ENCODE data around the gene C3orf22. TPM values are rescaled to one million over a fixed set of nuclear protein-coding genes. Genes with fewer than 3 reads are reported as not detected.
A peak's percentile ranks its signal among the peaks of the same experiment; 100 is the strongest.

C3orf22 gene
- total RNA-seq, 3 donors from 2014 or later (not counting 1 experiment from before 2014, with no cell fraction given), result not detected

- peaks cover 12% of the 10 kb centered on the region for H3K4me1 ChIP-seq (ENCODE audit: control insufficient read depth, insufficient read depth, low read length)
- H3K36me3 ChIP-seq (ENCODE audit: control insufficient read depth, insufficient read depth, low read length), result no peaks in the 10 kb centered on the region
- no peak within 1 kb of the TSS for H3K4me3 ChIP-seq (ENCODE audit: low read length)
- ATAC-seq (peak; percentile 54 to 62 (median 58)), DNase-seq (no peak)
- no peaks in the 10 kb centered on the region for H3K36me3 Mint-ChIP-seq
- peaks cover 0 to 13% of the 10 kb centered on the region in 2 donors for H3K27me3 Mint-ChIP-seq (ENCODE audit: low read depth in 2 of 2)
- no peak within 1 kb of the TSS for H3K4me3 Mint-ChIP-seq
- WGBS (ENCODE audit: insufficient coverage), result 6% methylated on average over 56 of the region's 56 CpGs
- intact Hi-C loops (cut with micrococcal nuclease), result loop anchor here (5.0 to 10.0 kb wide), 4 partner anchors 88 to 1023 kb away; partner anchors contain the start of gene PLXNA1
- no peaks in the 10 kb centered on the region for H3K9me3 ChIP-seq (ENCODE audit: control insufficient read depth, insufficient read depth, low read length)
- H3K4me1 Mint-ChIP-seq, result peaks cover 0 to under 1% of the 10 kb centered on the region in 2 donors
- no peak for TF ChIP-seq CTCF (IDR thresholded peaks at IDR 0.05)
- H3K27ac ChIP-seq (ENCODE audit: low read length), result no peak within 1 kb of the TSS
- peaks cover 3% of the 10 kb centered on the region for H3K27me3 ChIP-seq (ENCODE audit: control insufficient read depth, insufficient read depth, low read length)
- no peak within 1 kb of the TSS for H3K27ac Mint-ChIP-seq
- no peaks in the 10 kb centered on the region for H3K9me3 Mint-ChIP-seq
Measured at GRCh38 chr3:126523745-126524428, 34.8 kb downstream of the C3orf22 start, which contains the start of gene CHST13. Gene CHST13 (plus strand): TSS chr3:126524155. CDS start chr3:126524333, 178 bp downstream.

- Histone ChIP-seq H3K4me1 (ENCODE audit: control insufficient read depth, insufficient read depth, low read length) (peaks cover 12% of the 10 kb centered on the region), H3K4me3 (ENCODE audit: low read length) (no peak overlapping the region), H3K27me3 (ENCODE audit: control insufficient read depth, insufficient read depth, low read length) (peaks cover 3% of the 10 kb centered on the region), H3K9me3 (ENCODE audit: control insufficient read depth, insufficient read depth, low read length) (no peaks in the 10 kb centered on the region), H3K27ac (ENCODE audit: low read length) (no peak overlapping the region), H3K36me3 (ENCODE audit: control insufficient read depth, insufficient read depth, low read length) (no peaks in the 10 kb centered on the region)
- WGBS (ENCODE audit: insufficient coverage), result 2% methylated on average over 6 of the region's 6 CpGs
- no peaks in the 10 kb centered on the region for H3K36me3 Mint-ChIP-seq
- peak; percentile 45 to 65 for DNase-seq
- H3K27me3 Mint-ChIP-seq (ENCODE audit: low read depth in 2 of 2), result peaks cover 0 to 13% of the 10 kb centered on the region in 2 donors
- peak; percentile 87 for TF ChIP-seq CTCF (IDR thresholded peaks at IDR 0.05)
- no peak overlapping the region for H3K4me3 Mint-ChIP-seq
- ATAC-seq, result peak in 2 of 3 donors; percentile 42 to 54
- no peaks in the 10 kb centered on the region for H3K9me3 Mint-ChIP-seq
- H3K27ac Mint-ChIP-seq, result no peak overlapping the region
- H3K4me1 Mint-ChIP-seq, result no peaks in the 10 kb centered on the region
- intact Hi-C loops (cut with micrococcal nuclease), result loop anchor here (5.0 to 10.0 kb wide), 4 partner anchors 90 to 1025 kb away; partner anchors contain the start of gene PLXNA1
Measured at GRCh38 chr3:126522363-126522788, 36.4 kb downstream of the C3orf22 start.

- no peak overlapping the region for H3K27ac ChIP-seq (ENCODE audit: low read length)
- H3K4me1 Mint-ChIP-seq, result no peaks in the 10 kb centered on the region
- peaks cover 12% of the 10 kb centered on the region for H3K4me1 ChIP-seq (ENCODE audit: control insufficient read depth, insufficient read depth, low read length)
- H3K4me3 ChIP-seq (ENCODE audit: low read length), result no peak overlapping the region
- H3K9me3 Mint-ChIP-seq, result no peaks in the 10 kb centered on the region
- WGBS (ENCODE audit: insufficient coverage), result 86% methylated on average over 11 of the region's 11 CpGs
- H3K36me3 ChIP-seq (ENCODE audit: control insufficient read depth, insufficient read depth, low read length), result no peaks in the 10 kb centered on the region
- H3K27me3 Mint-ChIP-seq (ENCODE audit: low read depth in 2 of 2), result peaks cover 0 to 13% of the 10 kb centered on the region in 2 donors
- no peak overlapping the region for H3K27ac Mint-ChIP-seq
- peaks cover 3% of the 10 kb centered on the region for H3K27me3 ChIP-seq (ENCODE audit: control insufficient read depth, insufficient read depth, low read length)
- no peaks in the 10 kb centered on the region for H3K9me3 ChIP-seq (ENCODE audit: control insufficient read depth, insufficient read depth, low read length)
- ATAC-seq, result no peak
- intact Hi-C loops (cut with micrococcal nuclease), result loop anchor here (5.0 to 10.0 kb wide), 4 partner anchors 91 to 1026 kb away; partner anchors contain the start of gene PLXNA1
- H3K4me3 Mint-ChIP-seq, result no peak overlapping the region
- H3K36me3 Mint-ChIP-seq, result no peaks in the 10 kb centered on the region
- TF ChIP-seq CTCF (IDR thresholded peaks at IDR 0.05), result no peak
- DNase-seq, result no peak
Measured at GRCh38 chr3:126521122-126521891, 37.4 kb downstream of the C3orf22 start.
